ENCODE data around the gene IGFN1. TPM values are rescaled to one million over a fixed set of nuclear protein-coding genes. Genes with fewer than 3 reads are reported as not detected.

IGFN1 gene
- total and polyA plus RNA-seq, 9 of the 15 experiments (the other 6 are each of a cell fraction or from before 2014, with no cell fraction given) = 0.04 TPM; not detected in 8

GRCh38 chr1:201245082-201245481 is 54.5 kb downstream of the IGFN1 start:
- 0% methylated on average over 1 of the region's 1 CpG for WGBS (ENCODE audit: insufficient coverage, low coverage, missing lambda C conversion rate)
- Histone ChIP-seq H3K27me3 (ENCODE audit: control insufficient read depth in 2 of 2, insufficient read depth in 2 of 2, low read length in 2 of 2) (peaks cover 0 to 9% of the 10 kb centered on the region in 2 experiments; a peak in 3 of 5 replicates), H3K79me2 (ENCODE audit: control insufficient read depth, insufficient read depth, low read length) (no peaks in the 10 kb centered on the region), H3K9me3 (replicated peaks; ENCODE audit: control insufficient read depth, insufficient read depth, low read depth, low read length) (no peaks in the 10 kb centered on the region), H3K4me1 (replicated peaks in 1 of 2; ENCODE audit: control insufficient read depth in 2 of 2, insufficient read depth in 2 of 2, low read length in 2 of 2) (no peaks in the 10 kb centered on the region), H3K36me3 (ENCODE audit: control insufficient read depth, insufficient read depth, low read length) (no peaks in the 10 kb centered on the region), H2AFZ (ENCODE audit: low read depth, low read length) (no peak overlapping the region), H3K27ac (ENCODE audit: extremely low read depth, low read depth, low read length) (no peak overlapping the region), H3K9ac (ENCODE audit: insufficient read depth in 1 of 2, low read depth in 2 of 2, low read length in 2 of 2) (no peak overlapping the region), H3K4me2 (ENCODE audit: insufficient read depth, low read length) (no peak overlapping the region), H3K4me3 (no peak overlapping the region), H3K9me1 (ENCODE audit: control insufficient read depth, insufficient read depth, low read length) (no peaks in the 10 kb centered on the region), H4K20me1 (replicated peaks; ENCODE audit: control insufficient read depth, insufficient read depth, low read length) (no peaks in the 10 kb centered on the region)
- intact Hi-C loops (cut with micrococcal nuclease) = no loop called here
- CTCF ChIA-PET (ENCODE audit: low intra/inter-chr PET ratio) = no interaction called here
- DNase-seq (ENCODE audit: extremely low read depth in 1 of 4, low spot score in 3 of 4) (no peak), ATAC-seq (no peak), FAIRE-seq (no peak)
- POLR2A ChIA-PET = no interaction called here
- TF ChIP-seq STAT5A (IDR thresholded peaks at IDR 0.05; ENCODE audit: borderline replicate concordance, low read length) = no peak
- peak; percentile 34 for TF ChIP-seq CBX8 (IDR thresholded peaks at IDR 0.05; ENCODE audit: borderline replicate concordance, extremely low read depth, low read depth, low read length, poor library complexity, severe bottlenecking)
- TF ChIP-seq SETDB1 (IDR thresholded peaks at IDR 0.05; ENCODE audit: low read length) = no peak
- no peak for TF ChIP-seq NCOR1 (IDR thresholded peaks at IDR 0.05)
- TF ChIP-seq, protein P1, sequence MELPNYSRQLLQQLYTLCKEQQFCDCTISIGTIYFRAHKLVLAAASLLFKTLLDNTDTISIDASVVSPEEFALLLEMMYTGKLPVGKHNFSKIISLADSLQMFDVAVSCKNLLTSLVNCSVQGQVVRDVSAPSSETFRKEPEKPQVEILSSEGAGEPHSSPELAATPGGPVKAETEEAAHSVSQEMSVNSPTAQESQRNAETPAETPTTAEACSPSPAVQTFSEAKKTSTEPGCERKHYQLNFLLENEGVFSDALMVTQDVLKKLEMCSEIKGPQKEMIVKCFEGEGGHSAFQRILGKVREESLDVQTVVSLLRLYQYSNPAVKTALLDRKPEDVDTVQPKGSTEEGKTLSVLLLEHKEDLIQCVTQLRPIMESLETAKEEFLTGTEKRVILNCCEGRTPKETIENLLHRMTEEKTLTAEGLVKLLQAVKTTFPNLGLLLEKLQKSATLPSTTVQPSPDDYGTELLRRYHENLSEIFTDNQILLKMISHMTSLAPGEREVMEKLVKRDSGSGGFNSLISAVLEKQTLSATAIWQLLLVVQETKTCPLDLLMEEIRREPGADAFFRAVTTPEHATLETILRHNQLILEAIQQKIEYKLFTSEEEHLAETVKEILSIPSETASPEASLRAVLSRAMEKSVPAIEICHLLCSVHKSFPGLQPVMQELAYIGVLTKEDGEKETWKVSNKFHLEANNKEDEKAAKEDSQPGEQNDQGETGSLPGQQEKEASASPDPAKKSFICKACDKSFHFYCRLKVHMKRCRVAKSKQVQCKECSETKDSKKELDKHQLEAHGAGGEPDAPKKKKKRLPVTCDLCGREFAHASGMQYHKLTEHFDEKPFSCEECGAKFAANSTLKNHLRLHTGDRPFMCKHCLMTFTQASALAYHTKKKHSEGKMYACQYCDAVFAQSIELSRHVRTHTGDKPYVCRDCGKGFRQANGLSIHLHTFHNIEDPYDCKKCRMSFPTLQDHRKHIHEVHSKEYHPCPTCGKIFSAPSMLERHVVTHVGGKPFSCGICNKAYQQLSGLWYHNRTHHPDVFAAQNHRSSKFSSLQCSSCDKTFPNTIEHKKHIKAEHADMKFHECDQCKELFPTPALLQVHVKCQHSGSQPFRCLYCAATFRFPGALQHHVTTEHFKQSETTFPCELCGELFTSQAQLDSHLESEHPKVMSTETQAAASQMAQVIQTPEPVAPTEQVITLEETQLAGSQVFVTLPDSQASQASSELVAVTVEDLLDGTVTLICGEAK (IDR thresholded peaks at IDR 0.05) = no peak
- TF ChIP-seq, protein P1 (CRISPR knock-in tag; IDR thresholded peaks at IDR 0.05) = no peak
- TF ChIP-seq ZNF253 (CRISPR knock-in tag; conservative IDR thresholded peaks at IDR 0.05) = no peak
- BruUV-seq (replicated peaks) = no TSS peak
- in situ Hi-C loops (cut with MboI) = no loop called here

Data from K562 (cell line).